ENCODE data around the gene CCDC6. TPM values are rescaled to one million over a fixed set of nuclear protein-coding genes. Genes with fewer than 3 reads are reported as not detected.

The CCDC6 gene
- total RNA-seq, 4 donors from 2014 or later, result 30.8 to 66.0 (median 53.4) TPM

DNA sequence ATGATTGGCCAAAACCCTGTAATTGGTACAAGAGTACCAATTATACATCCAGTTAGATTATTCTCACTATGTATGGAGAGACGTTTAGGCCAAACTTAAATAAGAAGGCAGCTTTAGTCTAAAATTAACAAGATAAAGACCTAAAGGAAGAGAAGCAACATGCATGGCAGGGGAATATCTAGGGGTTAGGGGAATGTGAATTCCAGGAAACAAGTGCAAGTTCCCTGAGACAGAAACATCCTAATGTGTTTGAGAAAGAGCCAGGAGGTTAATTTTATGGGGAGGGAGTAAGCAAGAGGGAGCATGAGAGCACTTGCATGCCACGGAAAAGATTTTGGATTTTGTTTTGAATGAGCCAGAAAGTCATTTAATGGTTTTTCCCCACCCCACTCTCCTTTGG is 39.6 kb upstream of the CCDC6 start:
- H3K27ac ChIP-seq, result no peak overlapping the region
- no peak for ATAC-seq
- no peaks in the 10 kb centered on the region for H3K9me3 ChIP-seq
- no peaks in the 10 kb centered on the region for H3K4me1 ChIP-seq
- TF ChIP-seq POLR2A (IDR thresholded peaks at IDR 0.05), result no peak
- no peak for TF ChIP-seq POLR2AphosphoS5 (IDR thresholded peaks at IDR 0.05)
- TF ChIP-seq, protein P1, sequence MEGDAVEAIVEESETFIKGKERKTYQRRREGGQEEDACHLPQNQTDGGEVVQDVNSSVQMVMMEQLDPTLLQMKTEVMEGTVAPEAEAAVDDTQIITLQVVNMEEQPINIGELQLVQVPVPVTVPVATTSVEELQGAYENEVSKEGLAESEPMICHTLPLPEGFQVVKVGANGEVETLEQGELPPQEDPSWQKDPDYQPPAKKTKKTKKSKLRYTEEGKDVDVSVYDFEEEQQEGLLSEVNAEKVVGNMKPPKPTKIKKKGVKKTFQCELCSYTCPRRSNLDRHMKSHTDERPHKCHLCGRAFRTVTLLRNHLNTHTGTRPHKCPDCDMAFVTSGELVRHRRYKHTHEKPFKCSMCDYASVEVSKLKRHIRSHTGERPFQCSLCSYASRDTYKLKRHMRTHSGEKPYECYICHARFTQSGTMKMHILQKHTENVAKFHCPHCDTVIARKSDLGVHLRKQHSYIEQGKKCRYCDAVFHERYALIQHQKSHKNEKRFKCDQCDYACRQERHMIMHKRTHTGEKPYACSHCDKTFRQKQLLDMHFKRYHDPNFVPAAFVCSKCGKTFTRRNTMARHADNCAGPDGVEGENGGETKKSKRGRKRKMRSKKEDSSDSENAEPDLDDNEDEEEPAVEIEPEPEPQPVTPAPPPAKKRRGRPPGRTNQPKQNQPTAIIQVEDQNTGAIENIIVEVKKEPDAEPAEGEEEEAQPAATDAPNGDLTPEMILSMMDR (IDR thresholded peaks at IDR 0.05), result no peak
- TF ChIP-seq EP300 (IDR thresholded peaks at IDR 0.05), result no peak
- WGBS, 2 donors (ENCODE audit: low coverage in 1 of 2), result 35 to 71% methylated on average over 2 of the region's 2 CpGs
- no peaks in the 10 kb centered on the region for H3K36me3 ChIP-seq
- no peaks in the 10 kb centered on the region for H3K27me3 ChIP-seq
- H3K4me3 ChIP-seq, result no peak overlapping the region

DNA sequence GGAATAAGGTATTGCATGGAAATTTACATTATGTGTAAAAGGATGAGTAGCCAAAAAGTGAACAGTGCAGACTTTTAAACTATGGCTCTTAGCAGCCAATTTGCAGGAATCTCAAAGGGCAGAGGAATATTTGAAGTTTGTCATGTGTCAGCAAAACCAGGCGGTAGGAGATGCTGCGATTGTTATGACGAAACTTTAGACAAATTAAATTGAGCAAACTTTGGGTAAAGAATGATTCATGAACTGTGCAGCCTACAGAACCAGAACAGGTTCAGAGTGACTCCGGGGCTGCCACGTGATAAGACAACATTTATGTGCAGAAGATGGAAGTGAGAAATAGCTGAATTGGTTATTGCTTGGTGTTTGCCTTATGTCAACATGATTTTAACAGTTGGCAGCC is 39.2 kb upstream of the CCDC6 start:
- no peak for TF ChIP-seq POLR2A (IDR thresholded peaks at IDR 0.05)
- no peak for TF ChIP-seq POLR2AphosphoS5 (IDR thresholded peaks at IDR 0.05)
- no peak for TF ChIP-seq EP300 (IDR thresholded peaks at IDR 0.05)
- Histone ChIP-seq H3K4me1 (no peaks in the 10 kb centered on the region), H3K27me3 (no peaks in the 10 kb centered on the region), H3K36me3 (no peaks in the 10 kb centered on the region), H3K4me3 (no peak overlapping the region), H3K27ac (no peak overlapping the region), H3K9me3 (no peaks in the 10 kb centered on the region)
- 79 to 93% methylated on average over 5 of the region's 5 CpGs for WGBS, 2 donors (ENCODE audit: low coverage in 1 of 2)
- no peak for ATAC-seq

DNA sequence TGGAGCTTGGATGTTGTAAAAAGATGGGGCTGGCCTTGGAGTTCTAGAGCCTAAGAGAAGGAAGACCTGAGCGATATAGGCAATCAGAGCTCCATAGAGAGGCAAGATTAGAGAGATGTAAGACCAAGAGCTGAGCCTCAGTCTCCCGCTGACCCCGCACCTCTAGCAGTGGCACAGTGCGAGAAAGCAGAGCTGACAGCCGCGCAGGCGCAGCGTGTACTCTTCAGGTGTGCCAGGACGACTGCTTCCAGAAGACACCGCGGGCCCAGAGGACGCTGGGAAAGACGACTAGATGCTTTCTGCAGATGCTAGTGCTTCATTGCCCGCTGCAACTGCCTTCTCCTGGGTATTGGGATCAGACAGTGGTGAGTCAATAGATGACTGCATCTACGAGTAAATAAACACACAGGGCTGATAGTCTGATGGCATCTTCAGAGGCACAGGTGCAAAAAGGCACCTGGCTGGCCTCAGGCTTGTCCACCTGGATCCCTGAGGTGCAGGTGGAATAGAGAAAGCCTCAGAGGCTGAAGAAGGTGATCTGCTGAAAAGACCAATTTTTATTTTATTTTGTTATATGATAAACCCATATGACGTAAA is 38.1 kb upstream of the CCDC6 start:
- Histone ChIP-seq H3K9me3 (no peaks in the 10 kb centered on the region), H3K27ac (no peak overlapping the region), H3K36me3 (no peaks in the 10 kb centered on the region), H3K4me1 (no peaks in the 10 kb centered on the region), H3K4me3 (no peak overlapping the region), H3K27me3 (no peaks in the 10 kb centered on the region)
- ATAC-seq, result no peak
- 86 to 100% methylated on average over 3 to 16 of the region's 16 CpGs for WGBS, 2 donors (ENCODE audit: low coverage in 1 of 2)
- TF ChIP-seq, protein P1 (IDR thresholded peaks at IDR 0.05), result no peak
- TF ChIP-seq EP300 (IDR thresholded peaks at IDR 0.05) (no peak), POLR2AphosphoS5 (IDR thresholded peaks at IDR 0.05) (no peak), POLR2A (IDR thresholded peaks at IDR 0.05) (no peak)

DNA sequence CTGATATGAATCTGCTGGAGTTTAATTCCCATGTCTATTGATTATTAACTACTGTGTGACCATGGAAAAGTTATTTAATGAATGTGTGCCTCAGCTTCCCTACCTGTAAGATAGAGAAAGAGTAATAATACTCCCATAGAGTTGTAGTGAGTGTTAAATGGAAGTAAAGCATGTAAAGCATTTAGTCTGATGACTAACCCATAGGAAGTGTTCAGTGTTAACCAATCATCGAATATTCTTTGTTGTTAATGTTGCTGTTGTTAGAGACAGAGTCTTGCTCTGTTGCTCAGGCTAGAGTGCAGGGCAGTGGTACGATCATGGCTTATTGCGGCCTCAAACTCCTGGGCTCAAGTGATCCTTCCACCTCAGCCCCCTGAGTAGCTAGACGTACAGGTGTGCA is 36.2 kb upstream of the CCDC6 start:
- no peak for ATAC-seq
- Histone ChIP-seq H3K9me3 (no peaks in the 10 kb centered on the region), H3K27ac (no peak overlapping the region), H3K36me3 (no peaks in the 10 kb centered on the region), H3K4me3 (no peak overlapping the region), H3K4me1 (no peaks in the 10 kb centered on the region), H3K27me3 (no peaks in the 10 kb centered on the region)
- TF ChIP-seq POLR2A (IDR thresholded peaks at IDR 0.05), result no peak
- no peak for TF ChIP-seq EP300 (IDR thresholded peaks at IDR 0.05)
- no peak for TF ChIP-seq POLR2AphosphoS5 (IDR thresholded peaks at IDR 0.05)
- TF ChIP-seq, protein P1 (IDR thresholded peaks at IDR 0.05), result no peak
- 91 to 96% methylated on average over 4 of the region's 4 CpGs for WGBS, 2 donors (ENCODE audit: low coverage in 1 of 2)

DNA sequence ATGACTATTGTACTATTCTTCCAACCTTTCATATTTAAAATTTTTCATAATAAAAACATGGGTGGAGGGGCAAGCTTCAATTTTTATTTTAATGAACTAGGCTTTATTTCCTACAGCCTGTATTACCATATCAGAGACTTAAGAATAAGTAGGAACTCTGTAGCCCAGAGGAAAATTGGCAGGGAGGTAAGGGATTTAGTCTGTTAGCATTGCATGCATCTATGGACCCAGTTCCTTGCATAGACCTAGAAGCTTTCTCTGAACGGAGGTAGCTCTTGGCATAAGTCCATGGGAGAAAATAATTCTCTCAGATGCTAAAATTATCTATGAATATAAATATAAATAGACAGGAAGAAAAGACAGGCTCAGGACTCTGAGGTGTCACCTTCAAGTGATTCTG is 31.4 kb upstream of the CCDC6 start:
- TF ChIP-seq POLR2AphosphoS5 (IDR thresholded peaks at IDR 0.05), result no peak
- no peak for TF ChIP-seq EP300 (IDR thresholded peaks at IDR 0.05)
- TF ChIP-seq, protein P1 (IDR thresholded peaks at IDR 0.05), result no peak
- TF ChIP-seq POLR2A (IDR thresholded peaks at IDR 0.05), result no peak
- Histone ChIP-seq H3K4me1 (no peaks in the 10 kb centered on the region), H3K27ac (no peak overlapping the region), H3K4me3 (no peak overlapping the region), H3K27me3 (no peaks in the 10 kb centered on the region), H3K36me3 (no peaks in the 10 kb centered on the region), H3K9me3 (no peaks in the 10 kb centered on the region)
- no peak for ATAC-seq
- 22 to 31% methylated on average over 1 of the region's 1 CpG for WGBS, 2 donors (ENCODE audit: low coverage in 1 of 2)
